ENCODE results near the gene GARNL3.
A peak's percentile ranks its signal among the peaks of the same experiment; 100 is the strongest.

DNA sequence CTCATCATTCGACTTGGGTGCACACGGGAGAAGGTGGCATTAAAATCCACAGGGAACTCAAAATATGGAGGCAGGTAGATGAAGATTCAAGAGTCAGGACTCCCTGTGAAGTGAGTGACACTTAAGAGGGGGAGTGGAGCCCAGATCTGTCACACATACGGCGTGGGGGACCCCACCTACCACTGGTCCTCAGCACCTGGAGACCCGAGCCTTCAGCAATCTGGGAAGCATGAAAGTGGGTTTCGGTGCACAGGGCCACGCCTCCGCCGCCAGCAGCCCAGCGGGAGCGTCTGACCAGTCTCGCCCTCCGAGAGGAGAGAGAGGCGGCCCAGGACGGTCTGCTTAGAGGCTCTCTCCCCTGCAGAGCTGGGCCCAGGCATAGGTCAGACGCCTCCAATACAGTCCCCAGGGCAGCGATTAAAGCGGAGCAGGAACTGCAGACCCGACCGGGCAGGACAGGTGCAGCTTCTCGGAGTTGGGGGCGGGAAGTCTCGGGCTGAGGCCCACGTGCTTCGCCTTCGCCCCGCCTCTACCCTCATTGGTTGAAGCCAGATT lies 131.8 kb downstream of the GARNL3 start:
- TF ChIP-seq SIN3A (IDR thresholded peaks at IDR 0.05; ENCODE audit: borderline replicate concordance, insufficient read depth, low read depth, low read length) = 0 out of 2 replicates have a peak, but pooled peaks have one; percentile 63
- TF ChIP-seq, protein P1, sequence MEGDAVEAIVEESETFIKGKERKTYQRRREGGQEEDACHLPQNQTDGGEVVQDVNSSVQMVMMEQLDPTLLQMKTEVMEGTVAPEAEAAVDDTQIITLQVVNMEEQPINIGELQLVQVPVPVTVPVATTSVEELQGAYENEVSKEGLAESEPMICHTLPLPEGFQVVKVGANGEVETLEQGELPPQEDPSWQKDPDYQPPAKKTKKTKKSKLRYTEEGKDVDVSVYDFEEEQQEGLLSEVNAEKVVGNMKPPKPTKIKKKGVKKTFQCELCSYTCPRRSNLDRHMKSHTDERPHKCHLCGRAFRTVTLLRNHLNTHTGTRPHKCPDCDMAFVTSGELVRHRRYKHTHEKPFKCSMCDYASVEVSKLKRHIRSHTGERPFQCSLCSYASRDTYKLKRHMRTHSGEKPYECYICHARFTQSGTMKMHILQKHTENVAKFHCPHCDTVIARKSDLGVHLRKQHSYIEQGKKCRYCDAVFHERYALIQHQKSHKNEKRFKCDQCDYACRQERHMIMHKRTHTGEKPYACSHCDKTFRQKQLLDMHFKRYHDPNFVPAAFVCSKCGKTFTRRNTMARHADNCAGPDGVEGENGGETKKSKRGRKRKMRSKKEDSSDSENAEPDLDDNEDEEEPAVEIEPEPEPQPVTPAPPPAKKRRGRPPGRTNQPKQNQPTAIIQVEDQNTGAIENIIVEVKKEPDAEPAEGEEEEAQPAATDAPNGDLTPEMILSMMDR (IDR thresholded peaks at IDR 0.05) = no peak
- TF ChIP-seq, protein P2, sequence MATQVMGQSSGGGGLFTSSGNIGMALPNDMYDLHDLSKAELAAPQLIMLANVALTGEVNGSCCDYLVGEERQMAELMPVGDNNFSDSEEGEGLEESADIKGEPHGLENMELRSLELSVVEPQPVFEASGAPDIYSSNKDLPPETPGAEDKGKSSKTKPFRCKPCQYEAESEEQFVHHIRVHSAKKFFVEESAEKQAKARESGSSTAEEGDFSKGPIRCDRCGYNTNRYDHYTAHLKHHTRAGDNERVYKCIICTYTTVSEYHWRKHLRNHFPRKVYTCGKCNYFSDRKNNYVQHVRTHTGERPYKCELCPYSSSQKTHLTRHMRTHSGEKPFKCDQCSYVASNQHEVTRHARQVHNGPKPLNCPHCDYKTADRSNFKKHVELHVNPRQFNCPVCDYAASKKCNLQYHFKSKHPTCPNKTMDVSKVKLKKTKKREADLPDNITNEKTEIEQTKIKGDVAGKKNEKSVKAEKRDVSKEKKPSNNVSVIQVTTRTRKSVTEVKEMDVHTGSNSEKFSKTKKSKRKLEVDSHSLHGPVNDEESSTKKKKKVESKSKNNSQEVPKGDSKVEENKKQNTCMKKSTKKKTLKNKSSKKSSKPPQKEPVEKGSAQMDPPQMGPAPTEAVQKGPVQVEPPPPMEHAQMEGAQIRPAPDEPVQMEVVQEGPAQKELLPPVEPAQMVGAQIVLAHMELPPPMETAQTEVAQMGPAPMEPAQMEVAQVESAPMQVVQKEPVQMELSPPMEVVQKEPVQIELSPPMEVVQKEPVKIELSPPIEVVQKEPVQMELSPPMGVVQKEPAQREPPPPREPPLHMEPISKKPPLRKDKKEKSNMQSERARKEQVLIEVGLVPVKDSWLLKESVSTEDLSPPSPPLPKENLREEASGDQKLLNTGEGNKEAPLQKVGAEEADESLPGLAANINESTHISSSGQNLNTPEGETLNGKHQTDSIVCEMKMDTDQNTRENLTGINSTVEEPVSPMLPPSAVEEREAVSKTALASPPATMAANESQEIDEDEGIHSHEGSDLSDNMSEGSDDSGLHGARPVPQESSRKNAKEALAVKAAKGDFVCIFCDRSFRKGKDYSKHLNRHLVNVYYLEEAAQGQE (IDR thresholded peaks at IDR 0.05; ENCODE audit: insufficient read depth in 1 of 2, low read depth in 2 of 2, low read length in 1 of 2) = no peak
